ENCODE measurements around the gene ITGB2. TPM values are rescaled to one million over a fixed set of nuclear protein-coding genes. Genes with fewer than 3 reads are reported as not detected.

ITGB2 gene
- total and polyA plus RNA-seq, 11 donors: 6.1 to 253 (median 20.6) TPM

DNA sequence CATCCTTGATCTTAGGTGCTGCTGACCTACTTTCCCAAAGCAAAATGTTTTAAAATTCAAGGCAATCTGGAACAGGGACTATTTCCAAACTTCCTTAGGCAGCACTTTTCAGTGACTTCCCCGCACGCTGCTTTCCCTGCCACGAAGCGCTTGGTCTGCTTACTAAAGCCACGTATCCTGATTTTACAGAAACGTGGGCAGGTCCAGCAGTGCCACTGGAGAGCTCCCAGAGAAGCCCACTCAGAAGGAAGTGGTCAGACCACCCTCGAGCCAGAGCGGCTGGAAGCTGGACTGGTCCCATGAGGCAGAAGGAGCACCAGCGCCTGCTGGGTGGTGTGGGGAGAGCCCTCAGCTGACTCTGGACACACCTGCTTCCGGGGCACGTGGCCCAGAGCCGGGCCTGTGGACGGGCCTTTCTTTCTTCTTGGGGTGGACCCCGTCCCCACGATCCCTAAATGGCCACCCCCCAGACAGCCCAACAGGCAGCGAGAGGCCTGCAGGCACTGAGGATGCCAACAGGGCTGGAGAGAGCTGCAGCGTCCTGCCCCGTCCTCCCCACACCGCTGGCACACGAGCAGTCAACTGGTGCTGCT is 70.4 kb downstream of the ITGB2 start:
- 90 to 94% (median 92%) methylated on average over 17 to 20 of the region's 20 CpGs for WGBS, 4 donors
- TF ChIP-seq CTCF (IDR thresholded peaks at IDR 0.05) (no peak), POLR2A (IDR thresholded peaks at IDR 0.05) (no peak)
- intact Hi-C loops (cut with DNase I): loop anchor here in 2 of 10 donors (5.0 kb wide), 1 partner anchor 33 kb away; the partner anchor contains the start of gene SUMO3 (in 2 of the 2)
- no peaks in the 10 kb centered on the region for H3K9me3 ChIP-seq
- no peak for ATAC-seq
- no peaks in the 10 kb centered on the region for H3K27me3 ChIP-seq
- H3K4me3 ChIP-seq: no peak overlapping the region
- H3K36me3 ChIP-seq: peaks cover 0 to 73% (median 57%) of the 10 kb centered on the region in 9 donors
- no peak overlapping the region for H3K27ac ChIP-seq
- H3K4me1 ChIP-seq: peaks cover 0 to 61% (median 30%) of the 10 kb centered on the region in 12 donors
- DNase-seq: no peak

GRCh38 chr21:44849616-44850130 is 71.0 kb downstream of the ITGB2 start:
- DNase-seq (no peak), ATAC-seq (no peak)
- no peak for TF ChIP-seq CTCF (IDR thresholded peaks at IDR 0.05)
- TF ChIP-seq POLR2A (IDR thresholded peaks at IDR 0.05): no peak
- Histone ChIP-seq H3K27me3 (no peaks in the 10 kb centered on the region), H3K4me1 (peaks cover 0 to 56% (median 31%) of the 10 kb centered on the region in 12 donors), H3K27ac (peak overlapping the region in 1 of 12 donors; percentile 8), H3K36me3 (peaks cover 0 to 67% (median 50%) of the 10 kb centered on the region in 9 donors), H3K9me3 (no peaks in the 10 kb centered on the region), H3K4me3 (no peak overlapping the region)
- intact Hi-C loops (cut with DNase I): loop anchor here in 3 of 10 donors (5.0 kb wide), 2 partner anchors 32 to 37 kb away; partner anchors contain the start of gene SUMO3 (in 2 of the 3)
- WGBS, 4 donors: 89 to 92% (median 90%) methylated on average over 12 of the region's 12 CpGs

GRCh38 chr21:44848821-44849521 is 71.7 kb downstream of the ITGB2 start:
- intact Hi-C loops (cut with DNase I): loop anchor here in 1 of 10 donors (5.0 kb wide), 1 partner anchor 37 kb away; no protein-coding TSS in a partner anchor
- ATAC-seq (no peak), DNase-seq (peak in 1 of 5 donors; percentile 46)
- TF ChIP-seq CTCF (IDR thresholded peaks at IDR 0.05) (no peak), POLR2A (IDR thresholded peaks at IDR 0.05) (no peak)
- H3K27me3 ChIP-seq: no peaks in the 10 kb centered on the region
- peaks cover 0 to 52% (median 29%) of the 10 kb centered on the region in 12 donors for H3K4me1 ChIP-seq
- H3K9me3 ChIP-seq: no peaks in the 10 kb centered on the region
- H3K27ac ChIP-seq: no peak overlapping the region
- peaks cover 0 to 60% (median 43%) of the 10 kb centered on the region in 9 donors for H3K36me3 ChIP-seq
- H3K4me3 ChIP-seq: no peak overlapping the region
- 92 to 95% (median 93%) methylated on average over 27 to 36 of the region's 36 CpGs for WGBS, 4 donors

All from heart left ventricle (tissue), 16 donors.